ENCODE data around the gene CHIT1. TPM values are rescaled to one million over a fixed set of nuclear protein-coding genes. Genes with fewer than 3 reads are reported as not detected.

CHIT1 gene
- total and polyA plus RNA-seq, 9 donors: 0.08 to 26.9 (median 0.90) TPM; not detected in 3

GRCh38 chr1:203185061-203185461 is 44.4 kb downstream of the CHIT1 start:
- Histone ChIP-seq H3K27ac (no peak overlapping the region), H3K4me1 (ENCODE audit: insufficient read depth) (peaks cover 3% of the 10 kb centered on the region), H3K4me3 (no peak overlapping the region), H3K9me3 (no peaks in the 10 kb centered on the region), H3K27me3 (no peaks in the 10 kb centered on the region), H3K36me3 (no peaks in the 10 kb centered on the region)
- intact Hi-C loops (cut with DNase I): no loop called here
- no peak for TF ChIP-seq EP300 (IDR thresholded peaks at IDR 0.05)
- TF ChIP-seq, protein P1, sequence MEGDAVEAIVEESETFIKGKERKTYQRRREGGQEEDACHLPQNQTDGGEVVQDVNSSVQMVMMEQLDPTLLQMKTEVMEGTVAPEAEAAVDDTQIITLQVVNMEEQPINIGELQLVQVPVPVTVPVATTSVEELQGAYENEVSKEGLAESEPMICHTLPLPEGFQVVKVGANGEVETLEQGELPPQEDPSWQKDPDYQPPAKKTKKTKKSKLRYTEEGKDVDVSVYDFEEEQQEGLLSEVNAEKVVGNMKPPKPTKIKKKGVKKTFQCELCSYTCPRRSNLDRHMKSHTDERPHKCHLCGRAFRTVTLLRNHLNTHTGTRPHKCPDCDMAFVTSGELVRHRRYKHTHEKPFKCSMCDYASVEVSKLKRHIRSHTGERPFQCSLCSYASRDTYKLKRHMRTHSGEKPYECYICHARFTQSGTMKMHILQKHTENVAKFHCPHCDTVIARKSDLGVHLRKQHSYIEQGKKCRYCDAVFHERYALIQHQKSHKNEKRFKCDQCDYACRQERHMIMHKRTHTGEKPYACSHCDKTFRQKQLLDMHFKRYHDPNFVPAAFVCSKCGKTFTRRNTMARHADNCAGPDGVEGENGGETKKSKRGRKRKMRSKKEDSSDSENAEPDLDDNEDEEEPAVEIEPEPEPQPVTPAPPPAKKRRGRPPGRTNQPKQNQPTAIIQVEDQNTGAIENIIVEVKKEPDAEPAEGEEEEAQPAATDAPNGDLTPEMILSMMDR (IDR thresholded peaks at IDR 0.05): no peak
- no peak for TF ChIP-seq POLR2A (IDR thresholded peaks at IDR 0.05)
- no peak for DNase-seq
- 83 to 96% (median 87%) methylated on average over 10 of the region's 10 CpGs for WGBS, 3 donors

GRCh38 chr1:203184467-203184866 is 45.0 kb downstream of the CHIT1 start:
- WGBS, 3 donors: 68 to 73% (median 69%) methylated on average over 4 of the region's 4 CpGs
- Histone ChIP-seq H3K27ac (no peak overlapping the region), H3K4me3 (no peak overlapping the region), H3K9me3 (no peaks in the 10 kb centered on the region), H3K36me3 (no peaks in the 10 kb centered on the region), H3K4me1 (ENCODE audit: insufficient read depth) (peaks cover 3% of the 10 kb centered on the region), H3K27me3 (no peaks in the 10 kb centered on the region)
- TF ChIP-seq POLR2A (IDR thresholded peaks at IDR 0.05): no peak
- no peak for TF ChIP-seq EP300 (IDR thresholded peaks at IDR 0.05)
- TF ChIP-seq, protein P1 (IDR thresholded peaks at IDR 0.05): no peak
- intact Hi-C loops (cut with DNase I): no loop called here
- no peak for DNase-seq

- Histone ChIP-seq H3K36me3 (no peaks in the 10 kb centered on the region), H3K27ac (no peak overlapping the region), H3K9me3 (no peaks in the 10 kb centered on the region), H3K27me3 (no peaks in the 10 kb centered on the region), H3K4me1 (ENCODE audit: insufficient read depth) (peaks cover 3% of the 10 kb centered on the region), H3K4me3 (no peak overlapping the region)
- intact Hi-C loops (cut with DNase I): no loop called here
- TF ChIP-seq EP300 (IDR thresholded peaks at IDR 0.05): no peak
- no peak for TF ChIP-seq POLR2A (IDR thresholded peaks at IDR 0.05)
- TF ChIP-seq, protein P1 (IDR thresholded peaks at IDR 0.05): no peak
- 88 to 94% (median 90%) methylated on average over 2 of the region's 2 CpGs for WGBS, 3 donors
- no peak for DNase-seq
Measured at GRCh38 chr1:203183828-203184227, 45.6 kb downstream of the CHIT1 start.

GRCh38 chr1:203182387-203182953 is 47.0 kb downstream of the CHIT1 start:
- Histone ChIP-seq H3K4me3 (no peak overlapping the region), H3K27ac (no peak overlapping the region), H3K36me3 (no peaks in the 10 kb centered on the region), H3K27me3 (no peaks in the 10 kb centered on the region), H3K4me1 (ENCODE audit: insufficient read depth) (peaks cover 5% of the 10 kb centered on the region), H3K9me3 (no peaks in the 10 kb centered on the region)
- TF ChIP-seq POLR2A (IDR thresholded peaks at IDR 0.05) (no peak), EP300 (IDR thresholded peaks at IDR 0.05) (no peak)
- TF ChIP-seq, protein P1 (IDR thresholded peaks at IDR 0.05): no peak
- WGBS, 3 donors: 90 to 97% (median 95%) methylated on average over 7 of the region's 7 CpGs
- DNase-seq: no peak
- intact Hi-C loops (cut with DNase I): no loop called here

Measured in ovary (tissue), 9 donors.